HepG2 (cell line): ENCODE results near the gene MAN1C1. TPM values are rescaled to one million over a fixed set of nuclear protein-coding genes. Genes with fewer than 3 reads are reported as not detected.

Experiments used
- ATAC-seq: fragments of 200-7000 bp; cut with Tn5 transposase; 3 replicates; pipeline ENCODE4 v1.9.1; 2020; ENCODE audit warnings: mild to moderate bottlenecking, moderate library complexity
- BruUV-seq: library from RNA; stranded (reverse); fragments of 400-500 nt; replicated peaks from 2 replicates; lab custom pipeline; 2021; lab: Mats Ljungman, UMichigan
- CTCF ChIA-PET: fragments of 300-600 bp; formaldehyde crosslinking; extraction: SDS; loops from one replicate; lab custom pipeline; 2021; ENCODE audit warnings: low total read pairs, inconsistent platforms, low intra/inter-chr PET ratio; lab: Yijun Ruan, JAX
- POLR2A ChIA-PET: fragments of 350-600 bp; sonication (Branson Sonifier 250); formaldehyde crosslinking; loops from one replicate; lab custom pipeline; 2020; ENCODE audit warnings: antibody characterized with exemption, inconsistent platforms; lab: Yijun Ruan, JAX
- DNase-seq: peaks from one replicate; pipeline ENCODE4 v3.0.0-alpha.2; 2015; ENCODE audit warnings: low spot score
- FAIRE-seq: peaks from 3 replicates; lab custom pipeline; 2011; peaks lifted over from hg19 to GRCh38; lab: Jason Lieb, UNC
- H2AFZ ChIP-seq: one replicate; pipeline ENCODE4 v1.6.1; 2011; ENCODE audit warnings: low read length, inconsistent platforms
- H3K27ac ChIP-seq: fragments of 300-600 bp; 3 replicates; pipeline ENCODE4 v1.8.0; 2011; ENCODE audit warnings: mixed run types, mild to moderate bottlenecking, mixed read lengths, low read length, inconsistent platforms; ENCODE audit not compliant: insufficient read depth; ENCODE audit errors: extremely low read length
- H3K27me3 ChIP-seq, 2 experiments: fragments of 200-600 bp in 1 of 2; 2 replicates in 1 of 2; 3 replicates in 1 of 2; pipeline versions ENCODE4 v1.6.0 to v1.8.0; 2011; ENCODE audit warnings: low read length in 2 of 2, mild to moderate bottlenecking in 2 of 2, moderate library complexity in 2 of 2, inconsistent platforms in 1 of 2; ENCODE audit not compliant: insufficient read depth in 2 of 2, control insufficient read depth in 1 of 2
- H3K36me3 ChIP-seq, 2 experiments: fragments of 200-600 bp in 1 of 2; replicated peaks in 1 of 2; 2 replicates in 1 of 2; 3 replicates in 1 of 2; pipeline versions ENCODE4 v1.5.1 to v1.8.0; 2011; ENCODE audit warnings: low read length in 2 of 2, inconsistent platforms in 1 of 2; ENCODE audit not compliant: insufficient read depth in 2 of 2, control insufficient read depth in 1 of 2
- H3K4me1 ChIP-seq: 2 replicates; pipeline ENCODE4 v1.5.1; 2012; ENCODE audit warnings: low read length, inconsistent platforms; ENCODE audit not compliant: insufficient read depth
- H3K4me2 ChIP-seq: 2 replicates; pipeline ENCODE4 v1.6.0; 2011; ENCODE audit warnings: low read depth, low read length, inconsistent platforms
- H3K4me3 ChIP-seq, 3 experiments: fragments of 200-600 bp in 1 of 3; sonication (generic), shearing (Covaris generic) in 1 of 3; replicated peaks in 1 of 3; 2 replicates each; pipeline ENCODE4 v1.5.1; 2011 to 2016; ENCODE audit warnings: low read length in 3 of 3, inconsistent platforms in 2 of 3, low read depth in 2 of 3, mild to moderate bottlenecking in 2 of 3, control low read depth in 1 of 3, mixed read lengths in 1 of 3; ENCODE audit not compliant: insufficient read depth in 1 of 3
- H3K79me2 ChIP-seq: one replicate; pipeline ENCODE4 v1.6.1; 2011; ENCODE audit warnings: low read length, inconsistent platforms; ENCODE audit not compliant: insufficient read depth
- H3K9ac ChIP-seq: 2 replicates; pipeline ENCODE4 v1.6.0; 2011; ENCODE audit warnings: mild to moderate bottlenecking, low read depth, low read length, inconsistent platforms; ENCODE audit not compliant: insufficient read depth
- H3K9me3 ChIP-seq: 2 replicates; pipeline ENCODE4 v1.5.1; 2012; ENCODE audit warnings: mild to moderate bottlenecking, low read length
- H4K20me1 ChIP-seq: 2 replicates; pipeline ENCODE4 v1.6.0; 2011; ENCODE audit warnings: inconsistent platforms, mild to moderate bottlenecking, low read length, moderate library complexity; ENCODE audit not compliant: insufficient read depth
- CCDC6 ChIP-seq: sonication (generic); formaldehyde crosslinking; IDR thresholded peaks from 2 replicates; pipeline ENCODE4 v1.8.1; 2022; ENCODE audit warnings: mild to moderate bottlenecking, missing genetic modification reagents, moderate library complexity
- MLX ChIP-seq: IDR thresholded peaks from 2 replicates; pipeline ENCODE4 v1.6.1; 2016
- NBN ChIP-seq: fragments of 450-650 bp; conservative IDR thresholded peaks from 2 replicates; pipeline ENCODE4 v1.6.1; 2017
- NCOA1 ChIP-seq: sonication (generic); formaldehyde crosslinking; IDR thresholded peaks from 2 replicates; pipeline ENCODE4 v1.9.0; 2021; ENCODE audit warnings: missing genetic modification reagents
- NKX3-1 ChIP-seq: sonication (generic); formaldehyde crosslinking; IDR thresholded peaks from 2 replicates; pipeline ENCODE4 v1.5.0; 2020; ENCODE audit warnings: missing genetic modification reagents
- RAD21 ChIP-seq: fragments of 450-650 bp; formaldehyde crosslinking; IDR thresholded peaks from 2 replicates; pipeline ENCODE4 v1.5.0; 2020; ENCODE audit warnings: mild to moderate bottlenecking
- SUZ12 ChIP-seq: fragments of 150-350 bp; IDR thresholded peaks from 2 replicates; pipeline ENCODE4 v1.6.1; 2014; ENCODE audit warnings: low read depth, low read length
- TBL1XR1 ChIP-seq: fragments of 150-350 bp; IDR thresholded peaks from 2 replicates; pipeline ENCODE4 v1.6.1; 2014; ENCODE audit warnings: borderline replicate concordance, low read length; ENCODE audit not compliant: partially characterized antibody
- TRIM24 ChIP-seq: sonication (generic); formaldehyde crosslinking; IDR thresholded peaks from 2 replicates; pipeline ENCODE4 v1.8.0; 2022; ENCODE audit warnings: mild to moderate bottlenecking, missing genetic modification reagents
- ZNF143 ChIP-seq: sonication (generic); formaldehyde crosslinking; IDR thresholded peaks from 2 replicates; pipeline ENCODE4 v1.4.0; 2020; ENCODE audit warnings: missing genetic modification reagents
- ZNF18 ChIP-seq: sonication (generic); formaldehyde crosslinking; IDR thresholded peaks from 2 replicates; pipeline ENCODE4 v1.8.0; 2022; ENCODE audit warnings: mild to moderate bottlenecking, missing genetic modification reagents; ENCODE audit not compliant: insufficient replicate concordance
- ZNF335 ChIP-seq: sonication (generic); formaldehyde crosslinking; IDR thresholded peaks from 2 replicates; pipeline ENCODE4 v1.4.0; 2020; ENCODE audit warnings: missing genetic modification reagents
- ZNF34 ChIP-seq: sonication (generic); formaldehyde crosslinking; IDR thresholded peaks from 2 replicates; pipeline ENCODE4 v1.4.0; 2020; ENCODE audit warnings: mild to moderate bottlenecking, missing genetic modification reagents, borderline replicate concordance
- ZNF503 ChIP-seq: sonication (generic); formaldehyde crosslinking; IDR thresholded peaks from 2 replicates; pipeline ENCODE4 v1.4.0; 2020; ENCODE audit warnings: missing genetic modification reagents
- ZNF530 ChIP-seq: sonication (generic); formaldehyde crosslinking; IDR thresholded peaks from 2 replicates; pipeline ENCODE4 v1.5.0; 2020; ENCODE audit warnings: low read depth, mild to moderate bottlenecking, missing genetic modification reagents
- ZNF550 ChIP-seq: sonication (generic); formaldehyde crosslinking; IDR thresholded peaks from 2 replicates; pipeline ENCODE4 v1.4.0; 2020; ENCODE audit warnings: mild to moderate bottlenecking, missing genetic modification reagents, borderline replicate concordance
- ZSCAN29 ChIP-seq: sonication (generic); formaldehyde crosslinking; conservative IDR thresholded peaks from 2 replicates; pipeline ENCODE4 v1.4.0; 2020; ENCODE audit warnings: mild to moderate bottlenecking, missing genetic modification reagents
- WGBS: methylation state at CpG from one replicate; pipeline ENCODE4 v1.1.6; 2017; ENCODE audit warnings: low lambda C conversion rate; 5-methylcytosine and 5-hydroxymethylcytosine counted together
- in situ Hi-C: cut with HindIII; loops from 2 replicates; pipeline ENCODE4 v1.10.0; 2017; ENCODE audit warnings: low pct_unique_long_range_greater_than_20kb; ENCODE audit not compliant: extremely low pct_ligation_motif_present
- intact Hi-C: fragments of 100-400 bp; cut with micrococcal nuclease; formaldehyde crosslinking; loops from one replicate; pipeline ENCODE4 v1.10.0; 2022; ENCODE audit not compliant: unreplicated experiment
- polyA plus RNA-seq, 8 experiments: library from polyadenylated mRNA; depleted of rRNA in 3 of 8; stranded (reverse) in 7 of 8; unstranded in 1 of 8; fragments of >200 nt; fragmentation: Illumina TruSeq in 4 of 8; extraction: Trizol in 4 of 8; gene quantifications; 2 replicates each; pipeline versions ENCODE4 v1.2.1 to v1.2.3, GENCODE V29; 2011 to 2016; ENCODE audit warnings: low read depth in 4 of 8, missing spikeins in 1 of 8, mixed read lengths in 1 of 8; ENCODE audit not compliant: insufficient read depth in 1 of 8
- total RNA-seq, 5 experiments: library from RNA; depleted of rRNA; stranded (reverse); fragments of >200 nt; fragmentation: Illumina TruSeq; extraction: Trizol; gene quantifications; 2 replicates each; pipeline ENCODE4 v1.2.3, GENCODE V29; 2016; ENCODE audit warnings: low read depth in 1 of 5

MAN1C1 gene
- total and polyA plus RNA-seq, 2 of the 13 experiments (the other 11 are each of a cell fraction or from before 2014, with no cell fraction given), result 0.18 to 0.49 TPM

GRCh38 chr1:25689686-25690381, 73.2 kb downstream of the MAN1C1 start (continued):
- no peak for TF ChIP-seq MLX (CRISPR knock-in tag)
- no peak for TF ChIP-seq NCOA1 (CRISPR knock-in tag)
- TF ChIP-seq ZNF143 (CRISPR knock-in tag), result no peak
- TF ChIP-seq ZNF503, result no peak
- no peak for TF ChIP-seq ZNF530
- TF ChIP-seq ZNF34, result no peak

- 63% methylated on average over 12 of the region's 13 CpGs for WGBS
- no peak for FAIRE-seq
- Histone ChIP-seq H3K27ac (no peak overlapping the region), H3K9me3 (no peaks in the 10 kb centered on the region), H4K20me1 (no peaks in the 10 kb centered on the region), H3K27me3 (peaks cover 0 to 22% of the 10 kb centered on the region in 2 experiments; a peak in 2 of 5 replicates), H3K36me3 (no peaks in the 10 kb centered on the region), H2AFZ (no peak overlapping the region), H3K4me2 (no peak overlapping the region), H3K4me1 (0 out of 2 replicates have a peak, but pooled peaks cover 9% of the 10 kb centered on the region), H3K9ac (no peak overlapping the region), H3K79me2 (no peaks in the 10 kb centered on the region), H3K4me3 (no peak overlapping the region)
- no peak for ATAC-seq
- ChIA-PET POLR2A (no interaction called here), CTCF (no interaction called here)
- in situ Hi-C loops (no loop called here), intact Hi-C loops (loop anchor here (10.0 kb wide), 1 partner anchor 84 kb away; no protein-coding TSS in a partner anchor)
- BruUV-seq, result no TSS peak
- no peak for DNase-seq
- no peak for TF ChIP-seq TBL1XR1
- no peak for TF ChIP-seq NKX3-1
- TF ChIP-seq NBN, result no peak
- TF ChIP-seq TRIM24 (CRISPR knock-in tag), result no peak
- no peak for TF ChIP-seq ZNF335 (CRISPR knock-in tag)
- no peak for TF ChIP-seq ZSCAN29 (CRISPR knock-in tag)
- no peak for TF ChIP-seq SUZ12
- TF ChIP-seq RAD21 (CRISPR knock-in tag), result no peak
- TF ChIP-seq CCDC6 (CRISPR knock-in tag), result no peak
- no peak for TF ChIP-seq ZNF18 (CRISPR knock-in tag)
- TF ChIP-seq ZNF550 (CRISPR knock-in tag), result no peak
Observed at GRCh38 chr1:25690396-25690956, 73.9 kb downstream of the MAN1C1 start.
